SK-N-SH (cell line): ENCODE measurements around the gene TMEM161A. TPM values are rescaled to one million over a fixed set of nuclear protein-coding genes. Genes with fewer than 3 reads are reported as not detected.
A peak's percentile ranks its signal among the peaks of the same experiment; 100 is the strongest.

Experiments used
- CTCF ChIA-PET: fragments of 300-600, 350-600 bp; formaldehyde crosslinking; extraction: SDS; loops from one replicate; lab custom pipeline; 2021; lab: Yijun Ruan, JAX
- POLR2A ChIA-PET: fragments of 350-600 bp; sonication (Branson Sonifier 250); formaldehyde crosslinking; extraction: SDS; loops from one replicate; lab custom pipeline; 2020; ENCODE audit warnings: antibody characterized with exemption, inconsistent platforms; lab: Yijun Ruan, JAX
- DNase-seq: peaks from one replicate; pipeline ENCODE4 v3.0.0; 2012
- H2AFZ ChIP-seq: fragments of 200-600 bp; sonication (generic); 2 replicates; pipeline ENCODE4 v1.8.1; 2016; ENCODE audit warnings: antibody characterized with exemption, mild to moderate bottlenecking, low read depth
- H3F3A ChIP-seq: fragments of 200-600 bp; sonication (generic); replicated peaks from 2 replicates; pipeline ENCODE3; 2016; ENCODE audit warnings: antibody characterized with exemption, mild to moderate bottlenecking; ENCODE audit not compliant: insufficient read depth
- H3K27ac ChIP-seq, 2 experiments: fragments of 200-500 bp in 1 of 2; fragments of 200-600 bp in 1 of 2; sonication (Bioruptor generic) in 1 of 2; sonication (generic), shearing (Covaris generic) in 1 of 2; 2 replicates each; pipeline versions ENCODE4 v1.5.1 to v1.6.1; 2014 to 2016; ENCODE audit warnings: low read depth in 2 of 2, inconsistent platforms in 1 of 2, low read length in 1 of 2, mild to moderate bottlenecking in 1 of 2, mixed read lengths in 1 of 2
- H3K27me3 ChIP-seq: fragments of 200-600 bp; sonication (generic), shearing (Covaris generic); 2 replicates; pipeline ENCODE4 v1.6.1; 2016; ENCODE audit warnings: mixed run types; ENCODE audit not compliant: insufficient read depth
- H3K36me3 ChIP-seq, 2 experiments: fragments of 200-500 bp in 1 of 2; fragments of 200-600 bp in 1 of 2; sonication (Bioruptor generic) in 1 of 2; sonication (generic) in 1 of 2; replicated peaks in 1 of 2; 2 replicates each; pipeline versions ENCODE3 to v1.5.1; 2014 to 2016; ENCODE audit warnings: low read length in 1 of 2, mild to moderate bottlenecking in 1 of 2; ENCODE audit not compliant: insufficient read depth in 2 of 2, control insufficient read depth in 1 of 2
- H3K4me1 ChIP-seq, 2 experiments: fragments of 200-500 bp in 1 of 2; fragments of 200-600 bp in 1 of 2; sonication (Bioruptor generic) in 1 of 2; sonication (generic), shearing (Covaris generic) in 1 of 2; 2 replicates each; pipeline versions ENCODE4 v1.5.1 to v1.6.1; 2014 to 2016; ENCODE audit warnings: low read depth in 1 of 2, low read length in 1 of 2, mixed run types in 1 of 2; ENCODE audit not compliant: insufficient read depth in 2 of 2, control insufficient read depth in 1 of 2
- H3K4me2 ChIP-seq: fragments of 200-600 bp; sonication (generic), shearing (Covaris generic); 2 replicates; pipeline ENCODE4 v1.6.1; 2017; ENCODE audit warnings: mixed run types
- H3K4me3 ChIP-seq, 2 experiments: fragments of 200-500 bp in 1 of 2; fragments of 200-600 bp in 1 of 2; sonication (Bioruptor generic) in 1 of 2; sonication (generic), shearing (Covaris generic) in 1 of 2; 2 replicates each; pipeline versions ENCODE4 v1.5.1 to v1.8.1; 2014 to 2016; ENCODE audit warnings: low read depth in 2 of 2, inconsistent platforms in 1 of 2, low read length in 1 of 2, mild to moderate bottlenecking in 1 of 2, mixed read lengths in 1 of 2, moderate library complexity in 1 of 2
- H3K79me2 ChIP-seq: fragments of 200-600 bp; sonication (generic); 2 replicates; pipeline ENCODE4 v1.8.1; 2017; ENCODE audit warnings: mild to moderate bottlenecking; ENCODE audit not compliant: insufficient read depth
- H3K9ac ChIP-seq: fragments of 200-600 bp; sonication (generic); 2 replicates; pipeline ENCODE4 v1.6.1; 2017; ENCODE audit warnings: mixed run types
- H3K9me2 ChIP-seq: fragments of 200-600 bp; sonication (generic); 2 replicates; pipeline ENCODE4 v1.6.1; 2017; ENCODE audit warnings: mixed run types
- H3K9me3 ChIP-seq: fragments of 200-600 bp; sonication (generic); 2 replicates; pipeline ENCODE4 v1.6.1; 2017; ENCODE audit warnings: mixed run types, mild to moderate bottlenecking, moderate library complexity
- H4K20me1 ChIP-seq: fragments of 200-600 bp; sonication (generic); 2 replicates; pipeline ENCODE4 v1.6.1; 2017; ENCODE audit warnings: mild to moderate bottlenecking, mixed run types; ENCODE audit not compliant: insufficient read depth
- CHD2 ChIP-seq: fragments of 150-350 bp; IDR thresholded peaks from 2 replicates; pipeline ENCODE4 v1.6.1; 2018; ENCODE audit warnings: low read length; ENCODE audit not compliant: partially characterized antibody
- FOSL2 ChIP-seq: IDR thresholded peaks from 2 replicates; pipeline ENCODE4 v1.4.0; 2012; ENCODE audit warnings: low read depth, mild to moderate bottlenecking, moderate library complexity, borderline replicate concordance
- GABPA ChIP-seq: IDR thresholded peaks from 2 replicates; pipeline ENCODE4 v1.4.0; 2012; ENCODE audit warnings: low read depth, mild to moderate bottlenecking
- GATA2 ChIP-seq: sonication (generic); formaldehyde crosslinking; IDR thresholded peaks from 2 replicates; pipeline ENCODE4 v1.5.0; 2020; ENCODE audit warnings: mild to moderate bottlenecking, missing genetic modification reagents
- MXI1 ChIP-seq: IDR thresholded peaks from 2 replicates; pipeline ENCODE4 v1.6.1; 2012; ENCODE audit warnings: mild to moderate bottlenecking, low read depth, low read length, improper control_type of control experiment
- NRF1 ChIP-seq: IDR thresholded peaks from 2 replicates; pipeline ENCODE4 v1.6.1; 2012; ENCODE audit warnings: low read depth, mild to moderate bottlenecking, low read length
- POLR2AphosphoS5 ChIP-seq: IDR thresholded peaks from 2 replicates; pipeline ENCODE4 v1.6.1; 2012; ENCODE audit warnings: low read depth, low read length
- RFX5 ChIP-seq: IDR thresholded peaks from 2 replicates; pipeline ENCODE4 v1.6.1; 2012; ENCODE audit warnings: mild to moderate bottlenecking, improper control_type of control experiment, low read length
- SIN3A ChIP-seq: IDR thresholded peaks from 2 replicates; pipeline ENCODE4 v1.6.1; 2012; ENCODE audit warnings: low read depth, mild to moderate bottlenecking, low read length, moderate library complexity, borderline replicate concordance
- TAF1 ChIP-seq: IDR thresholded peaks from 2 replicates; pipeline ENCODE4 v1.6.1; 2012; ENCODE audit warnings: low read depth, mild to moderate bottlenecking, low read length, moderate library complexity, borderline replicate concordance
- YY1 ChIP-seq: IDR thresholded peaks from 2 replicates; pipeline ENCODE4 v1.4.0; 2012; ENCODE audit warnings: low read depth, mild to moderate bottlenecking
- WGBS: methylation state at CpG from one replicate; pipeline ENCODE4 v1.1.6; 2017; ENCODE audit warnings: low lambda C conversion rate; 5-methylcytosine and 5-hydroxymethylcytosine counted together
- polyA plus RNA-seq, 3 experiments: library from polyadenylated mRNA; depleted of rRNA; stranded (reverse); fragments of >200 nt; gene quantifications; 2 replicates each; pipeline ENCODE4 v1.2.3, GENCODE V29; 2012
- TF ChIP-seq, protein P1 (sequence below): IDR thresholded peaks from 2 replicates; pipeline ENCODE4 v1.4.0; 2012; ENCODE audit warnings: low read depth
- TF ChIP-seq, protein P2 (sequence below): fragments of 200-600 bp; sonication (generic); IDR thresholded peaks from 2 replicates; pipeline ENCODE4 v1.6.1; 2017; ENCODE audit warnings: antibody characterized with exemption, mild to moderate bottlenecking, moderate library complexity
- TF ChIP-seq, protein P3 (sequence below): IDR thresholded peaks from 2 replicates; pipeline ENCODE4 v1.4.0; 2012; ENCODE audit warnings: low read depth, borderline replicate concordance
- TF ChIP-seq, protein P4 (sequence below): fragments of 150-350 bp; IDR thresholded peaks from 2 replicates; pipeline ENCODE4 v1.6.1; 2017; ENCODE audit warnings: antibody characterized with exemption, low read length, low read depth, borderline replicate concordance
- TF ChIP-seq, protein P5 (sequence below): fragments of 150-350 bp; IDR thresholded peaks from 2 replicates; pipeline ENCODE4 v1.6.1; 2016; ENCODE audit warnings: mild to moderate bottlenecking, low read depth, low read length
- TF ChIP-seq, protein P6 (sequence below): IDR thresholded peaks from 2 replicates; pipeline ENCODE4; 2012

TMEM161A gene
- 37.8 and 39.3 TPM in 2 replicates for polyA plus RNA-seq (2012; rRNA removed)
- 10.0 and 16.7 TPM in 2 replicates for polyA plus RNA-seq (2012; cell fraction: cytosol; rRNA removed)
- polyA plus RNA-seq (2012; cell fraction: nucleus; rRNA removed): 109 and 145 TPM in 2 replicates

DNA sequence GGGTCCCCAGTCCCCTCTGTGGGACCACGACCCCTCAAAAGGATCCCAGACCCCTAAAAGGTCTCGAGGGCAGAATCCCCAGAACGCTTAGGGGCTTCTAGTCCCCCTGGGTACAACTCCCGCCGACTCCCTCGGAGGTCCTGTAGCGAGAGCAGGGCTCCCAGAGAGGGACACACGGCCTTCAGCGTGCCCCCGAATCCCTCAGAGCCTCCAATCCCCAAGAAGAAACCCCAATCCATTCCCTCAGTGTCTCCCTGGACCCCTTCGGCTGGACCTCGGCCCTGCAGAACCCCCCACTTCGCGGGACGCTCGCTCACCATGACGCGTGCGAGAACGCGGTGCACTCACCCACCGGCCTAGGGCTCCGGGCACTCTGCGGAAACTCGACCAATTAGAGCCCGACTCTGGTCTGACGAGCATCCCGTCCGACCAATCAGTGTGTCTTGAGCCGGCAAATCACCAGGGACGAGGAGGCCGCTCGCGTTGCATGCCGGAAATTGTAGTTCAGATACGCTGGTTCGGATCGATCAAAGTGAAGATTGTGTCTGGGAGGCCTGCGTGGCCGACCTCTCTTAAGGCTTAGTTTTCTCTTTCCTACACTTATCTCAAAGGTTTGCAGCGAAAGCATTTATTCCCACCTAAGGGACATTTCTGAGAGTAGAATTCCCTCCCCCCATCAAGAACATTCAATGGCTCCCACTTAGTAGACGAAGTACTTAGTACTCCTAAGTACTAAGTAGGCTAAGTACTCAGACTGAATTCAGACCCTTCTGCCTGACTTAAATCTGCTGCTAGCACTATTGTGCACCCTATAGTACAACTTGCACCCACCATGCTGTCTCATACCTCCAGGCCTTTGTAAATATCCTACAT, at the start of gene TMEM161A:
Gene TMEM161A, minus strand, starts transcription at position 370 of the 873 bp plus-strand sequence. Its CDS starts 50 bp downstream, at position 320.
- peak within 1 kb of the TSS; percentile 94 for H2AFZ ChIP-seq
- H3K9ac ChIP-seq: peak within 1 kb of the TSS; percentile 83
- peak; percentile 100 for DNase-seq
- ChIA-PET CTCF (interaction anchor here (0.6 to 3.7 kb wide), 5 partner anchors 18 to 1081 kb away, joined by 3 to 34 read pairs (median 4); no protein-coding TSS in a partner anchor), POLR2A (no interaction called here)
- peaks cover 8% of the 10 kb centered on the region; the same call in 1 of the 2 replicates for H3K79me2 ChIP-seq
- no peaks in the 10 kb centered on the region for H3K27me3 ChIP-seq
- 6% methylated on average over 26 of the region's 42 CpGs for WGBS
- H3K9me3 ChIP-seq: no peaks in the 10 kb centered on the region
- TF ChIP-seq GABPA (peak; percentile 48), SIN3A (peak; percentile 61; the same call in 1 of the 2 replicates), MXI1 (peak; percentile 75), RFX5 (peak; percentile 73), CHD2 (peak; percentile 94), FOSL2 (no peak), POLR2AphosphoS5 (peak; percentile 81; the same call in 1 of the 2 replicates), TAF1 (peak; percentile 62; the same call in 1 of the 2 replicates), GATA2 (CRISPR knock-in tag) (peak; percentile 78), NRF1 (no peak), YY1 (peak; percentile 41; the same call in 1 of the 2 replicates)
- TF ChIP-seq, protein P1, sequence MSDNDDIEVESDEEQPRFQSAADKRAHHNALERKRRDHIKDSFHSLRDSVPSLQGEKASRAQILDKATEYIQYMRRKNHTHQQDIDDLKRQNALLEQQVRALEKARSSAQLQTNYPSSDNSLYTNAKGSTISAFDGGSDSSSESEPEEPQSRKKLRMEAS: peak; percentile 94
- TF ChIP-seq, protein P2, sequence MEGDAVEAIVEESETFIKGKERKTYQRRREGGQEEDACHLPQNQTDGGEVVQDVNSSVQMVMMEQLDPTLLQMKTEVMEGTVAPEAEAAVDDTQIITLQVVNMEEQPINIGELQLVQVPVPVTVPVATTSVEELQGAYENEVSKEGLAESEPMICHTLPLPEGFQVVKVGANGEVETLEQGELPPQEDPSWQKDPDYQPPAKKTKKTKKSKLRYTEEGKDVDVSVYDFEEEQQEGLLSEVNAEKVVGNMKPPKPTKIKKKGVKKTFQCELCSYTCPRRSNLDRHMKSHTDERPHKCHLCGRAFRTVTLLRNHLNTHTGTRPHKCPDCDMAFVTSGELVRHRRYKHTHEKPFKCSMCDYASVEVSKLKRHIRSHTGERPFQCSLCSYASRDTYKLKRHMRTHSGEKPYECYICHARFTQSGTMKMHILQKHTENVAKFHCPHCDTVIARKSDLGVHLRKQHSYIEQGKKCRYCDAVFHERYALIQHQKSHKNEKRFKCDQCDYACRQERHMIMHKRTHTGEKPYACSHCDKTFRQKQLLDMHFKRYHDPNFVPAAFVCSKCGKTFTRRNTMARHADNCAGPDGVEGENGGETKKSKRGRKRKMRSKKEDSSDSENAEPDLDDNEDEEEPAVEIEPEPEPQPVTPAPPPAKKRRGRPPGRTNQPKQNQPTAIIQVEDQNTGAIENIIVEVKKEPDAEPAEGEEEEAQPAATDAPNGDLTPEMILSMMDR: no peak
- TF ChIP-seq, protein P3, sequence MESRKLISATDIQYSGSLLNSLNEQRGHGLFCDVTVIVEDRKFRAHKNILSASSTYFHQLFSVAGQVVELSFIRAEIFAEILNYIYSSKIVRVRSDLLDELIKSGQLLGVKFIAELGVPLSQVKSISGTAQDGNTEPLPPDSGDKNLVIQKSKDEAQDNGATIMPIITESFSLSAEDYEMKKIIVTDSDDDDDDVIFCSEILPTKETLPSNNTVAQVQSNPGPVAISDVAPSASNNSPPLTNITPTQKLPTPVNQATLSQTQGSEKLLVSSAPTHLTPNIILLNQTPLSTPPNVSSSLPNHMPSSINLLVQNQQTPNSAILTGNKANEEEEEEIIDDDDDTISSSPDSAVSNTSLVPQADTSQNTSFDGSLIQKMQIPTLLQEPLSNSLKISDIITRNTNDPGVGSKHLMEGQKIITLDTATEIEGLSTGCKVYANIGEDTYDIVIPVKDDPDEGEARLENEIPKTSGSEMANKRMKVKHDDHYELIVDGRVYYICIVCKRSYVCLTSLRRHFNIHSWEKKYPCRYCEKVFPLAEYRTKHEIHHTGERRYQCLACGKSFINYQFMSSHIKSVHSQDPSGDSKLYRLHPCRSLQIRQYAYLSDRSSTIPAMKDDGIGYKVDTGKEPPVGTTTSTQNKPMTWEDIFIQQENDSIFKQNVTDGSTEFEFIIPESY: 0 out of 2 replicates have a peak, but pooled peaks have one; percentile 35
- TF ChIP-seq, protein P4, sequence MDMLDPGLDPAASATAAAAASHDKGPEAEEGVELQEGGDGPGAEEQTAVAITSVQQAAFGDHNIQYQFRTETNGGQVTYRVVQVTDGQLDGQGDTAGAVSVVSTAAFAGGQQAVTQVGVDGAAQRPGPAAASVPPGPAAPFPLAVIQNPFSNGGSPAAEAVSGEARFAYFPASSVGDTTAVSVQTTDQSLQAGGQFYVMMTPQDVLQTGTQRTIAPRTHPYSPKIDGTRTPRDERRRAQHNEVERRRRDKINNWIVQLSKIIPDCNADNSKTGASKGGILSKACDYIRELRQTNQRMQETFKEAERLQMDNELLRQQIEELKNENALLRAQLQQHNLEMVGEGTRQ: no peak
- TF ChIP-seq, protein P5, sequence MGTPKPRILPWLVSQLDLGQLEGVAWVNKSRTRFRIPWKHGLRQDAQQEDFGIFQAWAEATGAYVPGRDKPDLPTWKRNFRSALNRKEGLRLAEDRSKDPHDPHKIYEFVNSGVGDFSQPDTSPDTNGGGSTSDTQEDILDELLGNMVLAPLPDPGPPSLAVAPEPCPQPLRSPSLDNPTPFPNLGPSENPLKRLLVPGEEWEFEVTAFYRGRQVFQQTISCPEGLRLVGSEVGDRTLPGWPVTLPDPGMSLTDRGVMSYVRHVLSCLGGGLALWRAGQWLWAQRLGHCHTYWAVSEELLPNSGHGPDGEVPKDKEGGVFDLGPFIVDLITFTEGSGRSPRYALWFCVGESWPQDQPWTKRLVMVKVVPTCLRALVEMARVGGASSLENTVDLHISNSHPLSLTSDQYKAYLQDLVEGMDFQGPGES: peak; percentile 92
- TF ChIP-seq, protein P6, sequence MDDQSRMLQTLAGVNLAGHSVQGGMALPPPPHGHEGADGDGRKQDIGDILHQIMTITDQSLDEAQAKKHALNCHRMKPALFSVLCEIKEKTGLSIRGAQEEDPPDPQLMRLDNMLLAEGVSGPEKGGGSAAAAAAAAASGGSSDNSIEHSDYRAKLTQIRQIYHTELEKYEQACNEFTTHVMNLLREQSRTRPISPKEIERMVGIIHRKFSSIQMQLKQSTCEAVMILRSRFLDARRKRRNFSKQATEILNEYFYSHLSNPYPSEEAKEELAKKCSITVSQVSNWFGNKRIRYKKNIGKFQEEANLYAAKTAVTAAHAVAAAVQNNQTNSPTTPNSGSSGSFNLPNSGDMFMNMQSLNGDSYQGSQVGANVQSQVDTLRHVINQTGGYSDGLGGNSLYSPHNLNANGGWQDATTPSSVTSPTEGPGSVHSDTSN: peak; percentile 100
- H3K9me2 ChIP-seq: no peaks in the 10 kb centered on the region
- H3K4me3 ChIP-seq: peak within 1 kb of the TSS; percentile 68 to 89
- peaks cover 11% of the 10 kb centered on the region for H3F3A ChIP-seq
- H3K4me1 ChIP-seq: peaks cover 0 to 8% of the 10 kb centered on the region in 2 experiments; a peak in 2 of 4 replicates
- no peaks in the 10 kb centered on the region for H3K36me3 ChIP-seq
- H3K27ac ChIP-seq: peak within 1 kb of the TSS; percentile 48 to 51; a peak in 2 of 4 replicates
- H3K4me2 ChIP-seq: peak within 1 kb of the TSS; percentile 98
- no peaks in the 10 kb centered on the region for H4K20me1 ChIP-seq
